Endothelial cell of umbilical vein (primary cell): Measurements from ENCODE around the gene IKZF4. TPM values are rescaled to one million over a fixed set of nuclear protein-coding genes. Genes with fewer than 3 reads are reported as not detected.

Experiments
- polyA plus RNA-seq, 4 experiments: library from polyadenylated mRNA; depleted of rRNA in 3 of 4; stranded (reverse) in 3 of 4; unstranded in 1 of 4; fragments of >200 nt; gene quantifications; 2 replicates each; pipeline versions ENCODE4 v1.2.1 to v1.2.3, GENCODE V29; 2011 to 2012; ENCODE audit warnings: missing spikeins in 1 of 4
- total RNA-seq: library from RNA; stranded (reverse); gene quantifications from 2 replicates; pipeline ENCODE4 v1.2.3, GENCODE V29; 2021

The IKZF4 gene
- total and polyA plus RNA-seq, 2 donors (not counting 3 experiments of a cell fraction or from before 2014, with no cell fraction given): 3.4 to 5.4 TPM

Other genes starting within 250 kb of the IKZF4 start
- gene SARNP, start 203.3 kb upstream of the IKZF4 start, total RNA-seq: 88.1 and 101 TPM in 2 replicates
- 101 and 108 TPM in 2 replicates for gene SARNP, start 203.3 kb upstream of the IKZF4 start, polyA plus RNA-seq
- 55.0 and 57.8 TPM in 2 replicates for gene ORMDL2, start 203.0 kb upstream of the IKZF4 start, total RNA-seq
- gene ORMDL2, start 203.0 kb upstream of the IKZF4 start, polyA plus RNA-seq: 70.4 and 111 TPM in 2 replicates
- 29.7 and 33.3 TPM in 2 replicates for gene DNAJC14, start 191.5 kb upstream of the IKZF4 start, total RNA-seq
- 15.7 and 16.0 TPM in 2 replicates for gene DNAJC14, start 191.5 kb upstream of the IKZF4 start, polyA plus RNA-seq
- gene MMP19, start 178.1 kb upstream of the IKZF4 start, total RNA-seq: 0.31 and 0.78 TPM in 2 replicates
- 1.6 and 2.0 TPM in 2 replicates for gene MMP19, start 178.1 kb upstream of the IKZF4 start, polyA plus RNA-seq
- gene PYM1, start 93.1 kb upstream of the IKZF4 start, total RNA-seq: 23.5 and 24.9 TPM in 2 replicates
- 16.8 and 18.7 TPM in 2 replicates for gene PYM1, start 93.1 kb upstream of the IKZF4 start, polyA plus RNA-seq
- gene DGKA, start 89.9 kb upstream of the IKZF4 start, total RNA-seq: 49.8 and 64.3 TPM in 2 replicates
- 48.6 and 53.2 TPM in 2 replicates for gene DGKA, start 89.9 kb upstream of the IKZF4 start, polyA plus RNA-seq
- 0.42 and 0.51 TPM in 2 replicates for gene PMEL, start 55.0 kb upstream of the IKZF4 start, total RNA-seq
- 0.99 and 2.0 TPM in 2 replicates for gene PMEL, start 55.0 kb upstream of the IKZF4 start, polyA plus RNA-seq
- gene CDK2, start 54.2 kb upstream of the IKZF4 start, total RNA-seq: 63.6 and 69.8 TPM in 2 replicates
- gene CDK2, start 54.2 kb upstream of the IKZF4 start, polyA plus RNA-seq: 46.7 and 52.2 TPM in 2 replicates
- 97.4 and 103 TPM in 2 replicates for gene RAB5B, start 47.0 kb upstream of the IKZF4 start, total RNA-seq
- gene RAB5B, start 47.0 kb upstream of the IKZF4 start, polyA plus RNA-seq: 98.8 and 105 TPM in 2 replicates
- gene SUOX, start 23.8 kb upstream of the IKZF4 start, total RNA-seq: 24.3 and 24.8 TPM in 2 replicates
- gene SUOX, start 23.8 kb upstream of the IKZF4 start, polyA plus RNA-seq: 29.1 and 31.4 TPM in 2 replicates
- 57.3 and 66.7 TPM in 2 replicates for gene RPS26, start 20.9 kb downstream of the IKZF4 start, total RNA-seq
- gene RPS26, start 20.9 kb downstream of the IKZF4 start, polyA plus RNA-seq: 1,837 and 1,847 TPM in 2 replicates
- 0.11 TPM in 1 of 2 replicates, not detected in the other for gene ERBB3, start 59.1 kb downstream of the IKZF4 start, total RNA-seq
- gene ERBB3, start 59.1 kb downstream of the IKZF4 start, polyA plus RNA-seq: 0.08 and 1.5 TPM in 2 replicates
- 170 and 188 TPM in 2 replicates for gene PA2G4, start 83.5 kb downstream of the IKZF4 start, total RNA-seq
- 94.2 and 121 TPM in 2 replicates for gene PA2G4, start 83.5 kb downstream of the IKZF4 start, polyA plus RNA-seq
- gene RPL41, start 95.6 kb downstream of the IKZF4 start, total RNA-seq: 3,212 and 3,428 TPM in 2 replicates
- gene RPL41, start 95.6 kb downstream of the IKZF4 start, polyA plus RNA-seq: 9,033 and 9,990 TPM in 2 replicates
- 8.7 and 10.1 TPM in 2 replicates for gene ZC3H10, start 97.2 kb downstream of the IKZF4 start, total RNA-seq
- 2.6 and 3.0 TPM in 2 replicates for gene ZC3H10, start 97.2 kb downstream of the IKZF4 start, polyA plus RNA-seq
- gene ESYT1, start 107.2 kb downstream of the IKZF4 start, total RNA-seq: 133 and 161 TPM in 2 replicates
- gene ESYT1, start 107.2 kb downstream of the IKZF4 start, polyA plus RNA-seq: 233 and 234 TPM in 2 replicates
- 135 and 137 TPM in 2 replicates for gene MYL6B, start 131.5 kb downstream of the IKZF4 start, total RNA-seq
- 130 and 185 TPM in 2 replicates for gene MYL6B, start 131.5 kb downstream of the IKZF4 start, polyA plus RNA-seq
- 2,364 and 2,543 TPM in 2 replicates for gene MYL6, start 137.3 kb downstream of the IKZF4 start, total RNA-seq
- 6,581 and 8,470 TPM in 2 replicates for gene MYL6, start 137.3 kb downstream of the IKZF4 start, polyA plus RNA-seq
- gene SMARCC2, start 168.4 kb downstream of the IKZF4 start, total RNA-seq: 117 and 121 TPM in 2 replicates
- gene SMARCC2, start 168.4 kb downstream of the IKZF4 start, polyA plus RNA-seq: 51.1 and 51.9 TPM in 2 replicates
- gene RNF41, start 200.9 kb downstream of the IKZF4 start, total RNA-seq: 80.1 and 88.3 TPM in 2 replicates
- 203 and 241 TPM in 2 replicates for gene RNF41, start 200.9 kb downstream of the IKZF4 start, polyA plus RNA-seq
- 41.0 and 42.4 TPM in 2 replicates for gene NABP2, start 203.3 kb downstream of the IKZF4 start, total RNA-seq
- 55.3 and 59.7 TPM in 2 replicates for gene NABP2, start 203.3 kb downstream of the IKZF4 start, polyA plus RNA-seq
- gene SLC39A5, start 209.0 kb downstream of the IKZF4 start, total RNA-seq: not detected in 2 replicates
- gene SLC39A5, start 209.0 kb downstream of the IKZF4 start, polyA plus RNA-seq: 0.10 and 0.11 TPM in 2 replicates
- 62.0 and 66.3 TPM in 2 replicates for gene ANKRD52, start 237.3 kb downstream of the IKZF4 start, total RNA-seq
- gene ANKRD52, start 237.3 kb downstream of the IKZF4 start, polyA plus RNA-seq: 28.6 and 30.8 TPM in 2 replicates
- gene COQ10A, start 245.9 kb downstream of the IKZF4 start, total RNA-seq: 14.7 and 15.3 TPM in 2 replicates
- gene COQ10A, start 245.9 kb downstream of the IKZF4 start, polyA plus RNA-seq: 30.2 and 32.4 TPM in 2 replicates